KOPT-K1 (cell line): Measurements from ENCODE around the gene GDPD2.

Experiments
- H3K27ac ChIP-seq: fragments of 200-600 bp; sonication (generic); 2 replicates; pipeline ENCODE4 v1.5.1; 2016; ENCODE audit warnings: antibody characterized with exemption, mild to moderate bottlenecking, low read depth, low read length; ENCODE audit not compliant: poor library complexity, severe bottlenecking
- H3K36me3 ChIP-seq: fragments of 200-600 bp; sonication (generic); 2 replicates; pipeline ENCODE4 v1.5.1; 2017; ENCODE audit warnings: antibody characterized with exemption, mild to moderate bottlenecking, low read length, moderate library complexity; ENCODE audit not compliant: insufficient read depth
- H3K9me3 ChIP-seq: fragments of 200-600 bp; sonication (generic); 2 replicates; pipeline ENCODE4 v1.5.1; 2017; ENCODE audit warnings: antibody characterized with exemption, low read length, mild to moderate bottlenecking; ENCODE audit not compliant: insufficient read depth, poor library complexity, severe bottlenecking

Gene GDPD2

DNA sequence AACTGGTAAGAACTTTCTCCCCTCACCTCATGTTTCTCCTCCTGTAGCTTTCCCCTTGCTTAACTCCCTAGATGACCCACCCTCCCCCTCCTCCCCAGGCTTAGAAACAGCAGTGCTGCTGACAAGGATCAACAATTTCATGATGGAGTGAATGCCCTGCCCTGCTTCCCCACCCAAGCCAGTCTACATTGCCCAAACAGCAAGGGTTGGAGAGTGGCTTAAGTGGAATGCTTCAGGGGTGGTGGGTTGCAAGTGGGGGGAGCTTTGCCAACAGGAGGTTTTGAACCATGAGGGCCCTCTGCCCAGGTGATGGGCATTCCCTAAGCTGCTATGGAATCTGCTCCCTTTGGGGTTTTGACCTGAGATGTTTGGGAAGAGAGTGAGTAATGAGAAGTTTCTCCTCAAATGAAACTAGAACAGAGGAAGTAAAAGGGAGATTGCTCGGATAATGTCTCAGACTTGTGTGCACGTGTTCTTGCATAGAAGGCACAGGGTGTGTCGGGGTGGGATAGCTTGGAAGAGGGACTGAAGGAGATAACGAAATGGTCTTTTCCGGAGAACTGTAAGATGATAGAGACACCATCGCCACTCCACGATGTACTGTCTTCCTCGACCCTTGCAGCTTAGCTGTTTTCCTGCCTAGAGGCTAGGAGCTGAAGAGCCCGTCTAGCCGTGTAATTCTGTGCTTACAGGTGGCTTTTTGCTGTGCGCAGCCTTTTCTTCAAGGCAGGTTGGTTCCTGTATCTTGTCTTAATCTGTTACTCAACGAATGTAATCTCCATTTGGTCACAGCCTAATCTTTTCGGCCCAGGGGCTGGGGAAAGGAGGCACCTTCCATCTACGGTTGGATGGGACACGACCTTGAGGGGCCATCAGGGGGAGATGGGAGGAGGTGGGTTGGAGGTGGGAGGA is 10.1 kb downstream of the GDPD2 start:
- no peak overlapping the region for H3K27ac ChIP-seq
- no peaks in the 10 kb centered on the region for H3K9me3 ChIP-seq
- H3K36me3 ChIP-seq = no peaks in the 10 kb centered on the region

DNA sequence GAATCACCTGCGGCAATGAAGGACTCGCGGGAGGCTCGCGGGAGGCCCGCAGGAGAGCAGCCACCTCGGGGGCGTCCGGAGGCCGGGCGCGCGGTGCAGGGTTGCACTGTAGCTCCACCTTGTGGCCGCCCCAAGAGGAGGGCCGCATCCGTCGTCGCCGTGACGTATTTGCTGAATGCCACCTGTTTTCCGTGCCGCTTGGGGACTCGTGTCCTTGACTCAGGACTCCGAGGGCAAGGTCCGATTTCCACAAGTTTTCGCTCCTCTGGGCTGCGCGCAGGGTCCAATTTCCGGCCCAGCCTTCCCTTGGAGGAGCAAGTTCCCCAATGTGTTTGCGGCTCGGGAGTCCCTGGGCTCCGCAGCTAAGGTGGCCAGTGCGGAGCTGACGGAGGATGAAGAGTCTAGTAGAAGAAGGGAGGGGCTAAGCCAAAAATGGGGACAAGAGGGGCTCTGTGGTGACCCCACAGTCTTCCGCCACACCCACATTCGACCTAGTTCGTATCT is 10.8 kb downstream of the GDPD2 start:
- Histone ChIP-seq H3K27ac (no peak overlapping the region), H3K9me3 (no peaks in the 10 kb centered on the region), H3K36me3 (no peaks in the 10 kb centered on the region)

- no peak overlapping the region for H3K27ac ChIP-seq
- no peaks in the 10 kb centered on the region for H3K36me3 ChIP-seq
- no peaks in the 10 kb centered on the region for H3K9me3 ChIP-seq
Measured at GRCh38 chrX:70434352-70434866, 11.3 kb downstream of the GDPD2 start.

DNA sequence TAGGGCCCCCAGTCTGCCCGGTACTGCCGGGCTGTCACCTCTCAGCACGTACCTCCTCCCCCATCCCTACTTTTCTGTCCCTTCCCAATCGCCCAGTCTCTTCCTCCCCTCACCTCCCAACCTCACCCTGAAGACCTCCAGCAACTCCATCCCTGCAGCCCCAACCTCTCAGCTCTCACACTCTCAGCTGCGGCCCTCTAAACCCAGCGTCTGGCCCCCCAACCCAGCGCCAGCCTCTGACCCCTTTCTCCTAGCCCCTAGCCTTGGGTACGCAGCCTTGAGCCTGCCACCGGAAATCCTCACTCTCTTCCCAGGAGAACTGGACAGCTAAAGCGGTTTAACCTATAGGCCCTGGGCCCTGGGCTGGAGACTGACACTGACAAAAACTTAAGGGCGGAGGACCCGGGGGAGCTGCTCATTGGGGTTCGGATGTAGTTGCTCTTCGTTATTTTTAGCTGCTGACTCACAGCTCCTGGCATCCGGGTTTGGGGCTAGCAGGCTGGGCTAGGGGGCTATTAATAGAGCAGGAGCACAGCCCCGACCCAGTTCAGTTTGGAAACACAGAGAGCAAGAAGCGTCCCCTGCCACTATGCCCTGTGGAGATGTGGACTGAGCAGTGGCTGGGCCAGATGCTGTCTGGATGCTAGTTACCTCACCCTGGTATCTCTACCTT is 11.9 kb downstream of the GDPD2 start:
- Histone ChIP-seq H3K9me3 (no peaks in the 10 kb centered on the region), H3K27ac (no peak overlapping the region), H3K36me3 (no peaks in the 10 kb centered on the region)

DNA sequence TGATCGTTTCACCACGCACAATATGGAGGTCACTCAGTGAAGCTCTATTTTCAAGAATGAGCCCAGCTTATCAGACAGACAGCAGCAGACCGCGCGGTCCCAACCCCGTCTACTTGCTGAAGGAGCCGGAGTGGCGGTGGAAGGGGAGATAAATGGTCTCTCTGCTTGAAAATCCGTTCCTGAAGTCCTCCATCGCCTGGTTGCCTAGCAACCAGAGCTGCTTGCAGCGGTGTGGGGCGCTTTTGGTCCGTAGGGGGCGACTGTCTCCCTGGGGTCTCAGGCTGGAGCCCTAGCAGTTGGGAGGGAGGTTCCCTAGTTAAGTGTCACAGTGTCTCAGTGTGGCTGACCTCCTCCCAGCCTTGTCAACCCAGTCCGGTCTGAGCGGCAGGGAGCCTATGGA is 13.2 kb downstream of the GDPD2 start:
- Histone ChIP-seq H3K27ac (no peak overlapping the region), H3K9me3 (no peaks in the 10 kb centered on the region), H3K36me3 (no peaks in the 10 kb centered on the region)

DNA sequence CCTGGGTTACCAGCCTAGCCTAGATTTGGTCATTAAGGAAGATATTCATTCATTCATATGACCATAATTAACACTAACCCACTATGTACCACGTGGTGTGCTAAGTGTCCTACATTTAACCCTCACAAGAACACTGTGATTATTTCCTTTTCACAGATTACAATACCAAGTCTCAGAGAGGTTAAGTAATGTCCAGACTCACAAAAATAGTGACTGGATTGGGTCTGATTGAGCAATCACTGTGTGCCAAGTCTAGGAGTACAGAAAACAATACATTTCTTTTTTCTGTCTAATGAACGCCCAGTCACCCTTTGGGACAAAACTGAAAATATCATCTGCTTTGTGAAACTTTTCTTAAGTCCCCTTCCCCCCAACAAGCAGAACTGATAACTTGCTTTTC is 13.9 kb downstream of the GDPD2 start:
- no peak overlapping the region for H3K27ac ChIP-seq
- no peaks in the 10 kb centered on the region for H3K36me3 ChIP-seq
- no peaks in the 10 kb centered on the region for H3K9me3 ChIP-seq

- Histone ChIP-seq H3K36me3 (no peaks in the 10 kb centered on the region), H3K27ac (no peak overlapping the region), H3K9me3 (no peaks in the 10 kb centered on the region)
Measured at GRCh38 chrX:70437921-70438665, 15.0 kb downstream of the GDPD2 start.

DNA sequence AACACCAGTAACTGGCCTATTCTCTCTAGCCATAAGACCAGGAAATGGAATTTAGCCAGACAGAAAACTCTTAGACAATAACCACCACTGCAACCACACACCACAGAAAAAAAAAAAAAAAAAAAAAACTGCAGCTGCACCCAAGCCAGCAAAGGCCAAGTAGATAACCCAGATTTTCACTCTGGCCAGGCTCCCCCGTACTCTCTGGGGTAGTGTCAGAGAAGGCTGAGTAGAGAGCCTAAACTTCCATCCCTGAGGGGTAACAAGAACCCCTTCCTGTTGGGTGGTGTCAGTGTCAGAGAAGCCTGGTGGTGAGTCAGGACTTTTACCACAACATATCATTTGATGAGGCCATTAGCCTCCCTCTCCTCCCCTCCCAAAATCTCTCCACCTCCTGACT is 15.9 kb downstream of the GDPD2 start:
- no peak overlapping the region for H3K27ac ChIP-seq
- H3K36me3 ChIP-seq = no peaks in the 10 kb centered on the region
- H3K9me3 ChIP-seq = no peaks in the 10 kb centered on the region

- no peaks in the 10 kb centered on the region for H3K36me3 ChIP-seq
- no peaks in the 10 kb centered on the region for H3K9me3 ChIP-seq
- no peak overlapping the region for H3K27ac ChIP-seq
Measured at GRCh38 chrX:70442224-70442623, 19.1 kb downstream of the GDPD2 start.

- H3K36me3 ChIP-seq = no peaks in the 10 kb centered on the region
- no peak within 1 kb of the TSS for H3K27ac ChIP-seq
- H3K9me3 ChIP-seq = no peaks in the 10 kb centered on the region
Measured at GRCh38 chrX:70444326-70444945, 21.3 kb downstream of the GDPD2 start, which contains the start of gene DLG3. TSS of gene DLG3 (plus strand) at chrX:70444835. CDS start at chrX:70445202, 367 bp downstream.

GRCh38 chrX:70444946-70445656 is 22.0 kb downstream of the GDPD2 start:
- no peaks in the 10 kb centered on the region for H3K9me3 ChIP-seq
- H3K36me3 ChIP-seq = no peaks in the 10 kb centered on the region
- no peak overlapping the region for H3K27ac ChIP-seq

- Histone ChIP-seq H3K36me3 (no peaks in the 10 kb centered on the region), H3K9me3 (no peaks in the 10 kb centered on the region), H3K27ac (no peak overlapping the region)
Measured at GRCh38 chrX:70445951-70446350, 22.8 kb downstream of the GDPD2 start.

GRCh38 chrX:70446380-70447350 is 23.6 kb downstream of the GDPD2 start:
- H3K9me3 ChIP-seq = no peaks in the 10 kb centered on the region
- H3K27ac ChIP-seq = no peak overlapping the region
- no peaks in the 10 kb centered on the region for H3K36me3 ChIP-seq
